Body of pancreas (tissue), 4 donors: ENCODE data around the gene SMOC2. TPM values are rescaled to one million over a fixed set of nuclear protein-coding genes. Genes with fewer than 3 reads are reported as not detected.
A peak's percentile ranks its signal among the peaks of the same experiment; 100 is the strongest.

ENCODE experiments used
- ATAC-seq: fragments of 150-250 bp; one replicate; pipeline ENCODE4 v1.9.1; 2016
- DNase-seq, 4 donors: peaks; one replicate each; pipeline ENCODE4 v3.0.0-alpha.2; 2019
- H3K27ac ChIP-seq, 4 donors: fragments of 200-600 bp; sonication (generic); 1 replicate in 3 of 4; 2 replicates in 1 of 4; pipeline versions ENCODE4 v1.5.1 to v1.6.1; 2016 to 2019; ENCODE audit warnings: mild to moderate bottlenecking in 1 of 4, mixed read lengths in 1 of 4, moderate library complexity in 1 of 4
- H3K27me3 ChIP-seq, 2 donors: fragments of 200-600 bp; sonication (generic); one replicate each; pipeline ENCODE4 v1.6.0; 2016; ENCODE audit warnings: mild to moderate bottlenecking in 1 of 2
- H3K36me3 ChIP-seq, 2 donors: fragments of 200-600 bp; sonication (generic); replicated peaks in 1 of 2; 2 replicates each; pipeline ENCODE4 v1.5.1; 2016; ENCODE audit warnings: low read depth in 2 of 2; ENCODE audit not compliant: insufficient read depth in 1 of 2
- H3K4me1 ChIP-seq: fragments of 200-600 bp; sonication (generic); one replicate; pipeline ENCODE4 v1.6.0; 2016
- H3K4me3 ChIP-seq, 2 donors: fragments of 200-600 bp; sonication (generic); 1 replicate in 1 of 2; 2 replicates in 1 of 2; pipeline ENCODE4 v1.5.1; 2016 to 2019
- H3K9me3 ChIP-seq, 3 donors: fragments of 200-600 bp; sonication (generic); 1 replicate in 2 of 3; 2 replicates in 1 of 3; pipeline ENCODE4 v1.5.1; 2016
- CTCF ChIP-seq, 7 experiments: fragments of 450-650 bp in 4 of 7; fragments of 200-600 bp in 3 of 7; sonication (generic) in 3 of 7; IDR thresholded peaks; one replicate each; pipeline ENCODE4 v1.5.1; 2016 to 2019; ENCODE audit warnings: antibody characterized with exemption in 7 of 7
- POLR2A ChIP-seq, 3 donors: fragments of 450-650 bp; IDR thresholded peaks; one replicate each; pipeline ENCODE4 v1.6.1; 2016; ENCODE audit warnings: antibody characterized with exemption in 3 of 3, mild to moderate bottlenecking in 2 of 3
- WGBS, 2 donors: methylation state at CpG; one replicate each; pipeline ENCODE4 v1.1.5; 2017; 5-methylcytosine and 5-hydroxymethylcytosine counted together
- intact Hi-C: fragments of 100-400 bp; cut with DNase I; formaldehyde crosslinking; loops from one replicate; pipeline ENCODE4 v1.15.1; 2023
- total RNA-seq, 2 donors: library from RNA; depleted of rRNA; stranded (reverse); fragments of >200 nt; gene quantifications; one replicate each; pipeline ENCODE4 v1.1.0, GENCODE V29; 2016

Gene SMOC2
- total RNA-seq, 2 donors from 2014 or later, result 22.7 to 31.4 TPM

GRCh38 chr6:168439794-168440450, 1.1 kb upstream of the SMOC2 start:
- 30 to 46% methylated on average over 8 of the region's 8 CpGs for WGBS, 2 donors
- Histone ChIP-seq H3K9me3 (no peaks in the 10 kb centered on the region), H3K36me3 (no peaks in the 10 kb centered on the region), H3K27me3 (peaks cover 0 to 15% of the 10 kb centered on the region in 2 donors), H3K4me1 (peaks cover 15% of the 10 kb centered on the region), H3K27ac (no peak overlapping the region), H3K4me3 (no peak overlapping the region)
- DNase-seq (no peak), ATAC-seq (no peak)
- TF ChIP-seq CTCF (IDR thresholded peaks at IDR 0.05), result no peak
- TF ChIP-seq POLR2A (IDR thresholded peaks at IDR 0.05), result no peak
- intact Hi-C loops, result no loop called here

- H3K4me3 ChIP-seq, result peak overlapping the region in 1 of 2 donors; percentile 38
- intact Hi-C loops, result no loop called here
- H3K27ac ChIP-seq, result no peak overlapping the region
- H3K4me1 ChIP-seq, result peaks cover 15% of the 10 kb centered on the region
- TF ChIP-seq POLR2A (IDR thresholded peaks at IDR 0.05) (no peak), CTCF (IDR thresholded peaks at IDR 0.05) (no peak)
- ATAC-seq (no peak), DNase-seq (no peak)
- 7 to 22% methylated on average over 21 to 87 of the region's 87 CpGs for WGBS, 2 donors
- no peaks in the 10 kb centered on the region for H3K9me3 ChIP-seq
- no peaks in the 10 kb centered on the region for H3K36me3 ChIP-seq
- peaks cover 0 to 15% of the 10 kb centered on the region in 2 donors for H3K27me3 ChIP-seq
Measured at GRCh38 chr6:168441434-168442391, 729 bp downstream of the SMOC2 start.

GRCh38 chr6:168442646-168443045, 1.7 kb downstream of the SMOC2 start:
- Histone ChIP-seq H3K4me1 (peaks cover 15% of the 10 kb centered on the region), H3K27me3 (peaks cover 0 to 15% of the 10 kb centered on the region in 2 donors), H3K36me3 (no peaks in the 10 kb centered on the region), H3K4me3 (no peak overlapping the region), H3K27ac (no peak overlapping the region), H3K9me3 (no peaks in the 10 kb centered on the region)
- intact Hi-C loops, result no loop called here
- WGBS, 2 donors, result 47 to 55% methylated on average over 5 of the region's 5 CpGs
- ATAC-seq (no peak), DNase-seq (no peak)
- no peak for TF ChIP-seq CTCF (IDR thresholded peaks at IDR 0.05)
- TF ChIP-seq POLR2A (IDR thresholded peaks at IDR 0.05), result no peak

- Histone ChIP-seq H3K9me3 (no peaks in the 10 kb centered on the region), H3K27ac (no peak overlapping the region), H3K27me3 (no peaks in the 10 kb centered on the region), H3K36me3 (no peaks in the 10 kb centered on the region), H3K4me3 (no peak overlapping the region), H3K4me1 (no peaks in the 10 kb centered on the region)
- DNase-seq (no peak), ATAC-seq (no peak)
- TF ChIP-seq POLR2A (IDR thresholded peaks at IDR 0.05) (no peak), CTCF (IDR thresholded peaks at IDR 0.05) (no peak)
- 74 to 77% methylated on average over 4 of the region's 4 CpGs for WGBS, 2 donors
- intact Hi-C loops, result no loop called here
Measured at GRCh38 chr6:168447282-168447681, 6.3 kb downstream of the SMOC2 start.
